Measurements from ENCODE around the gene TSGA10IP.

TSGA10IP gene

DNA sequence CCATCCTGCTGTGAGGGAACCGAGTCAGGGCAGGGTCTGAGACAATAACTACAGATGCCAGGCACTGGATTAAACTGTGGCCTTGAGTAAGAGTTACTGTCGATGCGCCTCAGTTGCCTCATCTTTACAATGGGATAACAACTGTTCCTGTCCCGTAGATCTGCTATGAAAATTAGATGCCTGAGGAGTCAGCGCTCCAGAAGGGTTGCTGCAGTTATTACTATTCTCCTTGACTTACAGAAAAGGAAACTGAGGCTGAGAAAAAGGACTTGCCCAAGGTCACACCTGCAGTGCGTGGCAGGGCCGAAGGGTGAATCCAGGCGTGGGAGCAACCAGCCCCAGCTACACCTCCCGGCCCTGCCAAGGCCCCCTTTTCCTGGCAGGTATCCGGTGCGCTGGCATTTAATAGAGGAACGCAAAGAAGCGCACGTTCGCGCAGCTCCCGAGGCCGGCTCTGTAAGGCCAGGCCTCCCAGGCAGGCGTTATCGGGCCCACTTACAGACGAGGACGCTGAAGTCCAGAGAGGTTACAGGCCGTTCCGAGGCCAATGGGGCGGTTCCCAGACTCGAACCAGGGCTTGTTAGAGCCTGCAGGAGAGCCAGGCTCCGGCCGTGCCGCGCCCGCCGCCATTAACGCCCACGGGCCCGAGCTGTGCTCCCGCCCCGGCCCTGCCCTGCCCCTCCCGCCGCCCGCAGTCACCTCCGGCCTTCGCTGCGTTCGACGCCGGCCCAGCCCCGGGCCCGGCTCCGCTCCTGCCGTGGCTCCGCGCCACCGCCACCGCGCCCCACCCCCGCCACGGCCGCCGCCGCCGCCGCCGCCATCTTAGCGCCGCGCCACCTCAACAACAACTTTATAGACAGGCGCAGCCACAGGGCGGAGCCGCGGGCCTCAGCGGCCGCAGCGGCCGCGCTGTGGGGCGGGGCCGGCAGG lies 26.8 kb upstream of the TSGA10IP start, which contains the start of gene C11orf68:
Gene C11orf68, minus strand, starts transcription at position 852 of the 930 bp plus-strand sequence. Its CDS starts 31 bp downstream, at position 821.
- no peak for DNase-seq

DNA sequence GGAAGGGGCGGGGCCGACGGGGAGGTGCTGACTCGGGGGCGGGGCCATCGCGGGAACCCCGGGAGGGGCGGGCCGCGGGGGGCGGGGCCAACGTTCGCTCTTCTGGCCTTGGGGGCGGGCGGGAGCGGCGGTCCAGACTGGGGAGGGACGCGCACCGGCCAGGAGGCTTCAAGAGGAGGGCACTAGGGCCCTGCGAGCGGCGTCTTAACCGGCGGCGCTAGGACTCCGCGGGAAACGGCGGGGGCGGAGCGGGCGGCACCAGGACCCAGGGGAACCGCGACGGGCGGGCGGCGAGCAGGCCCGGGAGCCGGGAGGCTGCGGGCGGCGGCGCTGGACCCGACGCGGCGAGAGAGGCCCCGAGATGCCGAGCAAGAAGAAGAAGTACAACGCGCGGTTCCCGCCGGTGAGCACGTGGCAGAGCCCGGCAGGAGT lies 26.1 kb upstream of the TSGA10IP start, which contains the start of gene DRAP1:
Gene DRAP1, plus strand, starts transcription at position 286 of the 432 bp plus-strand sequence. Its CDS starts 76 bp downstream, at position 362.
- DNase-seq: peak; percentile 99

DNA sequence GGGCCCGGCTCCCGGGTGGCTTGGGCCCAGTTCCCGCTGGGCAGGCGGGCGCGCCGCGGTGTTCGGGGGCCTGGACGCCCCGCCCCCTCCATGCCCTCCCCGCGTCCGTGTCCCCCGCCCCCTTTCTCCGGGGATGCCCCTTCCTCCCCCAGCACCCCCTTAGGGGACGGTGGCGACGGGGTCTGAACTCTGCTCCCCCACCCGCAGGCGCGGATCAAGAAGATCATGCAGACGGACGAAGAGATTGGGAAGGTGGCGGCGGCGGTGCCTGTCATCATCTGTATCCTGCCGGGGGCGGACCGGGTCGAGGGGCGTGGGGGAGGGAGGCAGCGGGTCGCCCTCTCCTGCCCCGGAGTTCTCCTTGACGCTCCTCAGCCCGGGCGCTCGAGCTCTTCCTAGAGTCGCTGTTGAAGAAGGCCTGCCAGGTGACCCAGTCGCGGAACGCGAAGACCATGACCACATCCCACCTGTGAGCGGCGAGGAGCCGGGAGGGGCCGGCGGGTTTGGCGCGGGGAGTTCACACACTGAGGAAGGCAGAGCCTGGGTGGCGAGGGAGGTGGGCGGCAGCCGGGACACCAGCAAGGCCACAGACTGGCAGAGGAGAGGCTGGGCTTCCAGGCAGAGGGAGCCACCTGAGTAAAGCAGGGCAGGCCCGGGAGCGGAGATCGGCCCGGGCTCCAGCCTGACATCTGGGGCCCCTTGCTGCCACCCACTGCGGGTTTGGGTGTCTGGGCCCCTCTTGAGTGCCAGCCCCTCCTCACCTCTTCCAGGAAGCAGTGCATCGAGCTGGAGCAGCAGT lies 25.5 kb upstream of the TSGA10IP start:
- no peak for DNase-seq

DNA sequence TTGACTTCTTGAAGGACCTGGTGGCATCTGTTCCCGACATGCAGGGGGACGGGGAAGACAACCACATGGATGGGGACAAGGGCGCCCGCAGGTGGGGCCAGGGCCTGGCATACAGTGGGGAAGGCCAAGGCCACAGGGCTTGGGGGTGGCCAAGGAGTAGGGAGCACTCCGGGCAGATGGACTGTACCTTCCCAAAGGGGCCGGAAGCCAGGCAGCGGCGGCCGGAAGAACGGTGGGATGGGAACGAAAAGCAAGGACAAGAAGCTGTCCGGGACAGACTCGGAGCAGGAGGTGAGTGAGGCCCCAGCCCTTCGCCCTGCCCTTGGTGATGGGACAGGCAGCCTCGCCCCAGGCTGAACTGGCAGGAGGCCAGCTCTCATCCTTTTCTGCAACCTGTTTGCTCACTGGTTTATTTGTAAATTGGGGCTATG lies 24.9 kb upstream of the TSGA10IP start:
- DNase-seq: no peak

DNA sequence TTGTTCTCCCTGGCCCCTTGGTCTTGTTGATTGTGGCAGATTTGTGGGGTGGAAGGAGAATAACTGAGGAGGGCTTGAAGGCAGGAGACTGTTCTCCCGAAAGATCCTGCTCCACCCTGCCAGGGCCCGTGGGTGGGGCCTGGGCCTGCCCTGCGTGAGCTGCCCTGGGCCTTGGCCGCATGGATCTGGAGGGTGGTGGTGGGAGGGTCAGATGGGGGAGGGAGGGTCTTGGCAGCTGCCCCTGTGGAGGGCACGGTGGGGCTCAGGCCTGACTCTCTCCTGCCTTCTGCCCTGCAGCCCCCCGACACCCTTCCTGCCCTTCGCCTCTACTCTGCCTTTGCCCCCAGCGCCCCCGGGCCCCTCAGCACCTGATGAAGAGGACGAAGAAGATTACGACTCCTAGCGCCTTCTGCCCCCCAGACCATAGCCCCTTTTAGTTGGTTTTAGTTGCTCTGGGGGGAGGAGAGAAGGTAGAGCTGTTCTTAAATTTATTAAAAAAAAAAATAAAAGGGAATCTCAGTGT lies 24.2 kb upstream of the TSGA10IP start:
- no peak for DNase-seq

DNA sequence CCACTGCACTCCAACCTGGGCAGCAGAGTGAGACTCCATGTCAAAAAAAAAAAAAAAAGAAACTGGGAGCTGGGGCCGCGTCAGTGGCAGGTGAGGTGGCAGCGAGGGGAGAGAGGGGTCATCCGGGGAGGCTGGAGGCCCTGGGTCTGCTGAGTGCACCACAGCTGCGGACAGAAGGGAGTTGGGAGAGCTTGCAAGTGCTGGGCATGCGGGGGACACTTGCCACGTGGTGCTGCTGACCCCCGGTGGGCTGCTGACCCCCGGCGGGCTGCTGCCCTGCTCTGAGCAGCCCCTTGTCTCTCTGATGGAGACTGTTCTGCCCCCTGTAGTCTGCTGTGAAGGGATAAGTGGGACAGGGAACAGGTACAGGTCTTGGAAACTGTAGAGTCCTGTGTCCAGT lies 23.4 kb upstream of the TSGA10IP start:
- no peak for DNase-seq

DNA sequence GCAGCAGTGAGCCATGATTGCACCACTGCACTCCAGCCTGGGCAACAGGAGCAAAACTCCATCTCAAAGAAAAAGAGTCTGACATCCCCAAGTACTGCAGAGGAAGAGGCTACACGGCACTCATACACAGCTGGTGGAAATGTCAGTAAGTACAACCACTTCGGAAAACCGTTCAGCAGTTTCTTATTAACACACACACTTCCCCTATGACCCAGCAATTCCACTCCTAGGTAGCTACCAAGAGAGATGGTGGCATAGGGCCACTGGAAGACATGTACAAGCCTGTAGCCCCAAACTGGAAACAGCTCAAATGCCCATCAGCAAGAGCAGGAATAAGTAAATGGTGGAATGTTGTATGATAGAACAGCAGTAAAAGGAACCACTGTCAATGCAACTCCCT lies 22.7 kb upstream of the TSGA10IP start:
- no peak for DNase-seq

DNA sequence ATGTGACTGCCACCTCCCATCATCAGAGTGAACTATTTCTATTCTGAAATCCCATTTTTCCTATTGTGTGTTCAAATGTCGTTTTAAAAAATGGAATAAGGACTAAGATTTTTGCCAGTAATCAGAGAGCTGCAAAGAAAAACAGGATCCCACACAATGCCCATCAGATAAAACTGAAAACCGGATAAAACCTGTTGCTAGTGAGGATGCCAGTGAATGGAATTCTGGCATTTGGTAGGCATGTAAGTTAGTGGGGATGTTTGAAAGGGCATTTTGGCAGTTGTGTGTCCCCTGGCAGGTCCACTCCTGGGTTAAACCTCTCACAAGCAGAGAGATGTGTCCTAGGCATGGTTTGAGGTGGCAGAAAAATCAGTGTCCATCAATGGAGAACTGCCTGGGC lies 19.9 kb upstream of the TSGA10IP start:
- no peak for DNase-seq

DNA sequence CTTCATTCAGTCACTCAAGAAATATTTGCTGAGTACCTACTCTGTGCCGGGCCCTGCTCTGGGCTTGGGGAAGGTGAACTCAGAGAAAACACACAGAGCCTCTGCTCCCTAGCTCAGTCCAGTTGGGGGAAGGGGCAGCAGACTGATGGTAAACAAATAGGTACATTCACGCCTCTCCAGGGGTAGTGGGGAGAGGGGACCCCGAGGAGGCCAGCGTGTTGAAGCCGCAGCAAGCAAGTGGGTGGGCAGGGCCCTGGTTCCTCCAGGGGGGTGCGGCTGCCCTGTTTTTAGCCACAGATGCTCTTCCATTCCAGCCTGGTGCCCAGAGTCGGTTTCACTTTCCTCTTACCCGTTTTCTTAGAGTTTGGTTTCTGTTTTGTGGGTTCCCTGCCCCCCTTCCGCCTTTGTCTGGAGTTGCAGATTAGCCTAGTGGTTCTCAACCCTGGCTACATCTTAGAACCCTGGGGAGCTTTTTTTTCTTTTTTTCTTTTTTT lies 17.3 kb upstream of the TSGA10IP start:
- DNase-seq: no peak

DNA sequence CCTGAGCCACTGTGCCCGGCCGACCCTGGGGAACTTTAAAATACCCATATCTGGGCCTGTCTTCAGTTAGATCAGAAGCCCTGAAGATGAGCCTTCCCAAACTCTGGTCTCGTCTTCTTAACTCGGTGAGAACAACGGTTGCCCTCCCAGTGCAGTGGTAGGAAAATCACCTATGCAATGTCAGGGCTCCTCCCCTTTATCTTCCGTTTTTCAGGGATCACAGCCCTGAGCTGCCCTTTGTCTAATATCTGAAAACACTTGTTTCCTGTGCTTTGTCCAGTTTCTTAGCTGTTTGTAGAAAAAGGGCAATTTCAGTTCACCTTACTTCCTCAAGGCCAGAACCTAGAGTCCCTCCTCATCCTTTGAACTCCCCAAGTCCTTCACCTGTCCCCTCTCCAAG lies 16.6 kb upstream of the TSGA10IP start:
- DNase-seq: no peak

DNA sequence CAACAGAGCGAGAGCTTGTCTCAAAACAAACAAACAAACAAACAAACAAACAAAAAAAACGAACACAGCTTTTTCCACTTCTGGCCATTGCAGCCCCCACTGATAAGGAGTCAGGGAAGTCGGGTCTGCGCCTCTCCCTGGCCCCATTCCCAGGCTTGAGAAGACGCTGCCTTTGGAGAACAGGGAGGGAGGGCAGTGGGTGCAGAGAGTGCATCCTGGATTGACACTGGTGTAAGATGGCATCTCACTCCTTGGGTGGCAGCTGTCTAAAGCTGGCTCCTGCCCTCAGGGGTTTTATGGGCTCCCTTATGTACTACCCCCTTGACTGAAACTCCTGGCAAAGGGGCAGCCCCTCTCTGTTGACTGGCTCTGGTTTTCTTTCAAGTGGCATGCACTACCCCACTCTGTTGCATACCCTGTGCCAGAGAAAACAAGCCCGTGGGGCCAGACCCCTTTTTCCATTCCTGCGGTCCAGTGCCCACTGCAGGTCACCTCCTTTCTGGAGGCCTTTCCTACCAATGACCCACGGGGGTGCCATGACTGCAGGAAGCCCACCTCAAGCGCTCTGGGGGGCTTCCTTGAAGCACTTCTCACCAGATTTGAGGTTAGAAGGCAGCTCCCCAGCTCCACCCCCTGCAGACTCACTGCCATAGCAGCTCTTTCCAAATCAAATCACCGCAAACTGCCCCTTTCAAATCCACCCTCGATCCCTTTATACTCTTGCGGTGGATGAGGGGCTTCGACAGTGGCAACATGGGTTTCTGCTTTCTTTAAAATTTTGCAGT lies 13.3 kb upstream of the TSGA10IP start:
- no peak for DNase-seq

DNA sequence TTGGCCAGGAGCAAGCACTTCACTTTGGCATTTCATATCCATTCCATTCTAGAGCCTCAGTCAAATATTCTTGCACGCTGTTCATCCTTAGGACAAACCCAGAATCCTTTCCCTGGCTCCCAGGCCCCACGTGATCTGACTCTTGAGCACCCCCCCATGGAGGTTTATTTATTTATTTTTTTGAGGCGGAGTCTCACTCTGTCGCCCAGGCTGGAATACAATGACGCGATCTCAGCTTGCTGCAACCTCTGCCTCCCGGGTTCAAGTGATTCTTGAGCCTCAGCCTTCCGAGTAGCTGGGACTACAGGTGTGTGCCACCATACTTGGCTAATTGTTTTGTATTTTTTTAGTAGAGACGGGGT lies 12.7 kb upstream of the TSGA10IP start:
- DNase-seq: no peak

DNA sequence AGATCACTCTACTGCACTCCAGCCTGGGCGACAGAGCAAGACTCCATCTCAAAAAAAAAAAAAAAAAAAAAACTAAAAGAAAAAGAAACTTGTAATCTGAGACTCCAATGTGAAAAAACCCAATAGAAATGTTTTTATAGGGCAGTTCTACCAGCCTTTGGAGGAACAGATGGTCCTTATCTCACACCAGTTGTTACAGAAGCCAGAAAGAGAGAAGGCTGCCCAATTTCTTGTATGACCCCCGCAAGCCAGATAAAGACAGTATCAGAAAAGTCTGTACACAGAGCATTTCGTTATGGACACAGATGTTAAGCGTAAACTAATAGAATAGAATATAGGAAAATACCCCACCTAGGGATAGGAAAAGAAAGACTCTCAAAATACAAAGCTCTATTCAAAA lies 11.3 kb upstream of the TSGA10IP start:
- DNase-seq: no peak

DNA sequence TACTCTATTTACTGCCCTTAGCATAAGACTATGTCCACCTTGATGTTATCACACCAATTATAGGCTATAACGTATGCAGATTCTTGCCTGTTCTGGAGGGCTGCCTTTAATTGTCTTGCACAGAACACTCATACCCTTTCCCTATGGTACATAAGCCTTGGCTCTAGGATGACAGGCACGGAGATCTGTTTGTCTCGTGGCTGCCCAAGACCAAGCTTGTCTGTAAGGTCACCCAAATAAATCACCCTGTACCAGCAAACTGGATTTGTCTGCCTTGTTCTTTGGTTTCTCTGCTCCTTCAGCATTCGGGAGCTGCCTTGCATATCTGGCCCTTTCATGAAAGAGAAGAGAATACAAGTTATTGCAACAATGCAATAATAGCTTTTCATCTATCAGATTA lies 7.5 kb upstream of the TSGA10IP start:
- DNase-seq: no peak

DNA sequence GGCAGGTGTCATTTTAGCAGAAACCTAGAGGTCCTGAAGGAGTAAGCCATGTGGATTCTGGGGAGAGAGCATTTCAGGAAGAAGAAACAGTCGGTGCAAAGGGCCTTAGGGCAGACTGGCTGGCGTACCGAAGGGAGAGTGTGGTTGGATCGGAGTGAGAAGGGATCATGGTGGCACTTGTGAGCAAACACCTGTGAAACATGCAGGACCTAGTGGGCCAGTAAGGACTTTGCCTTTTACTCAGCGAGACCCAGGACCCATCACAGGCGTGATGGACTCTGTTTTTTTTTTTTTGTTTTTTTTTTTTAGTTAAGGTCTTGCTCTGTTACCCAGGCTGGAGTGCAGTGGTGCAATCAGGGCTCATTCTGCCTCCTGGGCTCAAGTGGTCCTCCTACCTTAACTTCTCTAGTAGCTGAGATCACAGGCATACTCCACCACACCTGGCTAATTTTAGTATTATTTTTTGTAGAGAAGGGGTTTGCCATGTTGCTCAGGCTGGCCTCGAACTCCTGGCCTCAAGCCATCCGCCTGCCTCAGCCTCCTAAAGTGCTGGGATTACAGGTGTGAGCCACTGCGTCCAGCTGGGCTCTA lies 3.5 kb upstream of the TSGA10IP start:
- DNase-seq: no peak

DNA sequence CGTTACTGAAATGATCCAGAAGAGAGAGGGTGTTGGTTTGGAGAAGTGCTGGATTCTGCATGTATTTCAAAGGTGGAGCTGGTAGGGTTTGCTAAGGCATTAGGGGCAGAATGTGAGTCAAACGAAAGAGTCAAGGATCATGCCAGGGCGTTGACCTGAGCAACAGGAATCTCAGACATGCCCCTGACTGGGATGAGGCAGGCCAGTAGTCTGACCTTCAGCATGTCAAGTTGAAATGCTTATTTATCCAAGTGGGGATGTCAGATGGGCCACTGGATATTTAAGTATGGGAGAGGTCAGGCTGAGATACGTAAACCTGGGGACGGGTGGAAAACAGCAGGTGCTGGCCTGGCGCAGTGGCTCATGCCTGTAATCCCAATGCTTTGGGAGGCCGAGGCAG lies 2.7 kb upstream of the TSGA10IP start:
- no peak for DNase-seq

DNA sequence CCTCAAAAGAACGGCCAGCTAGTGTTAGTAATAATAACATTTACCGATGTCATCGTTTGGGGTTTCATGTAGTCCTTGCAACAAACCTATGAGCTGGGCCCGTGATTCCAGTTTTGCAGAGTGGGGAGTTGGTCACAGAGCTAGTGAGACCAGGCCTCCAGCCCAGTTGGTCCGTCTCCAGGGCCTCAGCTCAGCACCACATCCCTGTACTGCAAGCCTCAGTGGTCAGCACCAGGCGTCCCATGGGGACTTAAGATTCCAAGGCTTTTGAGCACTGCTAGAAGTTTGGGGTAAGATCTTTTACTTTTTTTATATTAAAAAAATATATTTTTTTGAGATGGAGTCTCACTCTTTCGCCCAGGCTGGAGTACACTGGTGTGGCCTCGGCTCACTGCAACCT lies 1.1 kb upstream of the TSGA10IP start:
- no peak for DNase-seq

DNA sequence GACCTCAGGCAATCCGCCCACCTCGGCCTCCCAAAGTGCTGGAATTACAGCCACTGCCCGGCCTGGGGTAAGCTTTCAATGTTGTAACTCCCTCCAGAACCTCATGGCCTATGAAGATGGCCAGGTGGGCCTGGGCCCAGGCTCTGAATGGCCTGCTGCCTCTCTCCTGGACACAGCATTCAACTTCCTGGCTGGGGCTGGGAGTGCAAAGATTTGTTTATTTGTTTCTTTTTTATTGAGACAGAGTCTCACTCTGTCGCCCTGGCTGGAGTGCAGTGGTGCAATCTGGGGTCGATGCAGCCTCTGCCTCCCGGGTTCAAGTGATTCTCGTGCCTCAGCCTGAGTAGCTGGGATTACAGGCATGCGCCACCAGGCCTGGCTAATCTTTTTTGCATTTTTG lies 513 bp upstream of the TSGA10IP start:
- DNase-seq: no peak

DNA sequence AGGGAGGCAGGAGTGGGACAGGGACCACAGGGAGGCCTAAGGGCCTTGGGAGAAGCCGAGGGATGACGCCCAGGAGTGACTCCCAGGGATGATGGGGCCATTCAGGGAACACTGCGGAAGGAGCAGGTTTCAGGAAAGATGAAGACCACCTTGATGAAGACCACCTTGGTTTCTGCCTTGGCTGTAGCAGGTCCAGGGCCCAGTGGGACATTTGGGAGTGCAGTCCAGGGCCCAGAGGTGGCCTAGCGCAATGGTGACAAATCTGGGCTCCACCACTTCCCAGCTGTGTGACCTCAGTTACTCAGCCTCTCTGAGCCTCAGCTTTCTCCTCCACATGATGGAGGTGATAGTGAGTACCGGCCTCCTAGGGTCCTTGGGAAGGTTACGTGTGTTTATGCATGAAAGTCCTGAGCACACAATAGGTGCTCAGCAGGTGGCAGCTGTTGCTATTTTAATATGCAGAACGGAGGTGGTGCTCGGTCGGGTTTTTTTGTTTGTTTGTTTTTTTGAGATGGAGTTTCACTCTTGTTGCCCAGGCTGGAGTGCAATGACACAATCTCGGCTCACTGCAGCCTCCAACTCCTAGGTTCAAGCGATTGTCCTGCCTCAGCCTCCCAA lies 770 bp downstream of the TSGA10IP start:
- DNase-seq: no peak

DNA sequence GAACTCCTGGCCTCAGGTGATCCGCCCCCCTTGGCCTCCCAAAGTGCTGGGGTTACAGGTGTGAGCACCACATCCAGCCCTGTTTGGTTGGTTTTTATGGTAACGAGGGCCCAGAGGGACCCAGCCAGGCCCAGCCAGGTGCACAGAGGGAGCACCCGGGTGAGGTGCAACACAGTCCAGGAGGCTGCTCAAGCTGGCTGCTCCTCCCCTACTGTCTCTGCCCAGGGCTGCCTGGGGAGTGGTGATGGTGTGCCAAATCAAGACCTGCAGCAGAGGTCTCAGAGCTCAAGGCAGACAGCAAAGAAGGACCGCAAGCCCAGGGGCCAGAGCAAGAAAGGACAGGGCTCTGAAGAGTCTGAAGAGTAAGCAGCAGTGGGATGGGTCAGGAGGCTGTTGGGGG lies 1.4 kb downstream of the TSGA10IP start:
- no peak for DNase-seq

DNA sequence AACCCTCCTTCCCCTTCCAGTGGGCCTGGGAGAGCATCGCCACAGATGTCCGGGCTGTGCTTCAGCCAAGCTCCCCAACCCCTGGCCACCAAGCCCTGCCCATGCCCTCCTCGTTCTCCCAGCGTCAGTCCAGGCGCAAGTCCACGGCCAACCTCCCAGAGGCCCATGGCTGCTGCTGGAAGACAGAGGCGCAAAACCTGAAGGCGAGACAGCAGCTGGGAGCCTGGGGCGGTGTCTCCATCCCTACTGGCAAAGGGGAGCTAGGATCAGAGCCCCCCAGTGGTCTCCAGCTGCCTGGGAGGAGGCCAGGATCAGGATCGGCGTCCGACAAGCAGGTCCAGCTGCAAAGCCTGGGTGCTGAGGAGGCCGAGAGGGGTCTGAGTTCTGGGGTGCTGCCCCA lies 1.9 kb downstream of the TSGA10IP start:
- DNase-seq: no peak

Data from COR-L47 (cell line).